ENCODE measurements around the gene SMAD3.

DNA sequence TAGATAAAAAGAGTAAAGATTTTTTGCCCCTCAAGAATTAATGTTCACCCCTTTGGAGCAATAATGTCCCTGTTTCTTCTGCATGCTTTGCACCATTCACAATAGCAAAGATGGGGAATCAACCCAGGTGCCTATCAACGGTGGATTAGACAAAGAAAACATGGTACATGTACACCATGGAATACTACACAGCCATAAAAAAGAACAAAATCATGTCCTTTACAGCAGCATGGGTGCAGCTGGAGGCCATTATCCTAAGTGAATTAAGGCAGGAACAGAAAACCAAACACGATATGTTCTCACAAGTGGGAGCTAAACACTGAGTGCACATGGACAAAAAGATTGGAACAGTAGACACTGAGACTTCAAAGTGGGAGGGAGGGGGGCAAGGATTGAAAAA, 153.9 kb downstream of the SMAD3 start:
- TF ChIP-seq, protein P1, sequence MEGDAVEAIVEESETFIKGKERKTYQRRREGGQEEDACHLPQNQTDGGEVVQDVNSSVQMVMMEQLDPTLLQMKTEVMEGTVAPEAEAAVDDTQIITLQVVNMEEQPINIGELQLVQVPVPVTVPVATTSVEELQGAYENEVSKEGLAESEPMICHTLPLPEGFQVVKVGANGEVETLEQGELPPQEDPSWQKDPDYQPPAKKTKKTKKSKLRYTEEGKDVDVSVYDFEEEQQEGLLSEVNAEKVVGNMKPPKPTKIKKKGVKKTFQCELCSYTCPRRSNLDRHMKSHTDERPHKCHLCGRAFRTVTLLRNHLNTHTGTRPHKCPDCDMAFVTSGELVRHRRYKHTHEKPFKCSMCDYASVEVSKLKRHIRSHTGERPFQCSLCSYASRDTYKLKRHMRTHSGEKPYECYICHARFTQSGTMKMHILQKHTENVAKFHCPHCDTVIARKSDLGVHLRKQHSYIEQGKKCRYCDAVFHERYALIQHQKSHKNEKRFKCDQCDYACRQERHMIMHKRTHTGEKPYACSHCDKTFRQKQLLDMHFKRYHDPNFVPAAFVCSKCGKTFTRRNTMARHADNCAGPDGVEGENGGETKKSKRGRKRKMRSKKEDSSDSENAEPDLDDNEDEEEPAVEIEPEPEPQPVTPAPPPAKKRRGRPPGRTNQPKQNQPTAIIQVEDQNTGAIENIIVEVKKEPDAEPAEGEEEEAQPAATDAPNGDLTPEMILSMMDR (IDR thresholded peaks at IDR 0.05), result no peak
- TF ChIP-seq POLR2A (IDR thresholded peaks at IDR 0.05), result no peak
